Spinal cord (tissue), 10 donors: Measurements from ENCODE around the gene AGO1. TPM values are rescaled to one million over a fixed set of nuclear protein-coding genes. Genes with fewer than 3 reads are reported as not detected.

Experiments used
- DNase-seq, 6 donors: peaks; one replicate each; pipeline versions ENCODE4 v3.0.0 to v3.0.0-alpha.2; 2013 to 2015; ENCODE audit warnings: low spot score in 6 of 6, low read depth in 4 of 6
- H3K27ac ChIP-seq: one replicate; pipeline ENCODE4 v1.5.1; 2013; ENCODE audit warnings: low read depth, low read length, control low read depth
- H3K27me3 ChIP-seq: one replicate; pipeline ENCODE4 v1.6.1; 2013; ENCODE audit warnings: low read length; ENCODE audit not compliant: control insufficient read depth, insufficient read depth
- H3K36me3 ChIP-seq: one replicate; pipeline ENCODE4 v1.6.1; 2013; ENCODE audit warnings: low read length; ENCODE audit not compliant: control insufficient read depth, insufficient read depth
- H3K4me1 ChIP-seq: one replicate; pipeline ENCODE4 v1.6.1; 2013; ENCODE audit warnings: low read length; ENCODE audit not compliant: control insufficient read depth, insufficient read depth
- H3K4me3 ChIP-seq: one replicate; pipeline ENCODE4 v1.5.1; 2013; ENCODE audit warnings: low read depth, low read length, control low read depth
- H3K9me3 ChIP-seq: one replicate; pipeline ENCODE4 v1.6.1; 2013; ENCODE audit warnings: low read length; ENCODE audit not compliant: control insufficient read depth, insufficient read depth
- WGBS: methylation state at CpG from one replicate; pipeline ENCODE4 v1.1.5; 2013; ENCODE audit warnings: missing lambda C conversion rate; ENCODE audit not compliant: insufficient coverage; 5-methylcytosine and 5-hydroxymethylcytosine counted together
- polyA plus RNA-seq, 2 donors: library from polyadenylated mRNA; unstranded; fragments of 120-200 nt; gene quantifications; one replicate each; pipeline ENCODE4 v1.2.1, GENCODE V29; 2013; ENCODE audit not compliant: insufficient read length in 2 of 2
- total RNA-seq, 2 donors: library from RNA; depleted of rRNA in 1 of 2; stranded (reverse); fragments of 120-200 nt in 1 of 2; fragments of >200 nt in 1 of 2; gene quantifications; one replicate each; pipeline versions ENCODE4 v1.2.3 to v1.2.4, GENCODE V29; 2013 to 2014
- donor health status: healthy.

AGO1 gene
- total and polyA plus RNA-seq, 4 donors = 16.0 to 20.9 (median 17.3) TPM

DNA sequence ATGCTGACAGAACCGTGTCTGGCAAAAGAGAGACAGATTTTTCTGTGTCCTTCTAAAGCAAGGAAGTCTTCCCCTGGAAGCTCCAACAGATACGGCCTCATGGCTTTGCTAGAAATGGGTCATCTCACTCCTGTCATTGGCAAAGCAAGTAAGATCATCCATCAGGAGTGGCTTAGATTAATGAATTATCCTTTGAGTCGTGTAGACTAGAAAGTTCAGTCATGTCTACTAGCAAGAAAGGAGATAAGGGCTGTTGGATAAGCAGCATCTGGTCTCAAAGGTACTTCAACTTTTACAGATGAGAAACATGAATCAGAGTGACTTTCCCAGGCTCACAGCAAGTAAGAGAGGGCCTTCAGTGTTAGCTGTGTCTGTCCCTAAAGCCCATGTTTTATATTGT lies 44.5 kb downstream of the AGO1 start:
- Histone ChIP-seq H3K36me3 (peaks cover 5% of the 10 kb centered on the region), H3K27ac (no peak overlapping the region), H3K4me3 (no peak overlapping the region), H3K4me1 (peaks cover 4% of the 10 kb centered on the region), H3K9me3 (no peaks in the 10 kb centered on the region), H3K27me3 (no peaks in the 10 kb centered on the region)
- WGBS = 88% methylated on average over 3 of the region's 3 CpGs
- DNase-seq = no peak

DNA sequence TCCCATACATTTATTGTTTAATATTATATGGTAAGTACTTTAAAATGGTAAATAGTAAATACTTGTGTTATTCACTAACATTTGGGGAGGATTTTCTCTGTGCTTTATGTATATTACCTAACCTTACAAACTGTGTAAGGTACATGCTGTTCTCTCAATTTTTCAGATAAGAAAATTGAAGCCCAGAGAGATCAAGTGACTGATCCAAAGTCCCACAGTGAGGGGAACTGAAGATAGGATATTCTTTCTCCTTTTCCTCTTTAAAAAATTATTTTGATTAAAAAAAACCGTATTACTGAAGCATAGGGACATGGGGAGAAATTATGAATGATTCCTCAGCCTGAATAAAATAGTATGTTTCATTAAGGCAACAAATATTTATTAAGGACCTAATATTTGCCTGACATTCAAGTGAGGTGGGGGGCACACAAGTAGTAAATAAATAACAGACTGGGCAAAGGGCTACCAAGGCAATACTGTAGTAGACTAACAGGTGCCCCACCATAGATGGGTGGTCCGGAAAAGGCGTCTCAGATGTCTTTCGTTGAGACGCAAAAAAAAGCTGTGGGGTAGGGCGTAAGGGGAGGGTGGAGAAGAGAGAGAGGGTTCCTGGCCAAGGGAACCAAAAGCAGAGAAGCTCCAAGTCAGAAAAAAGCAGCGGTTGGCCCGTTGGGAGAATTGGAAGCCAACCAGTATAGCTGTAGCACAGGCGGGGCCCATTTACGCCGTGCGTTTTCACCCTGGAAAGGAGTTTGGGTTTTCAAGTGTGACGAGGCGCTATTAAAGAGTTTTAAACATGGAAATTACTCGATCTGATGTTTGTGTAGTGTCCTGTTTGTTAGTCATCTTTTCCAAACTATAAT lies 47.0 kb downstream of the AGO1 start:
- Histone ChIP-seq H3K27me3 (no peaks in the 10 kb centered on the region), H3K9me3 (no peaks in the 10 kb centered on the region), H3K4me3 (peak overlapping the region; percentile 70), H3K4me1 (peaks cover 4% of the 10 kb centered on the region), H3K36me3 (no peaks in the 10 kb centered on the region), H3K27ac (peak overlapping the region; percentile 90)
- WGBS = under 1% methylated on average over 11 of the region's 15 CpGs
- peak in 4 of 6 donors; percentile 26 to 76 (median 64) for DNase-seq

DNA sequence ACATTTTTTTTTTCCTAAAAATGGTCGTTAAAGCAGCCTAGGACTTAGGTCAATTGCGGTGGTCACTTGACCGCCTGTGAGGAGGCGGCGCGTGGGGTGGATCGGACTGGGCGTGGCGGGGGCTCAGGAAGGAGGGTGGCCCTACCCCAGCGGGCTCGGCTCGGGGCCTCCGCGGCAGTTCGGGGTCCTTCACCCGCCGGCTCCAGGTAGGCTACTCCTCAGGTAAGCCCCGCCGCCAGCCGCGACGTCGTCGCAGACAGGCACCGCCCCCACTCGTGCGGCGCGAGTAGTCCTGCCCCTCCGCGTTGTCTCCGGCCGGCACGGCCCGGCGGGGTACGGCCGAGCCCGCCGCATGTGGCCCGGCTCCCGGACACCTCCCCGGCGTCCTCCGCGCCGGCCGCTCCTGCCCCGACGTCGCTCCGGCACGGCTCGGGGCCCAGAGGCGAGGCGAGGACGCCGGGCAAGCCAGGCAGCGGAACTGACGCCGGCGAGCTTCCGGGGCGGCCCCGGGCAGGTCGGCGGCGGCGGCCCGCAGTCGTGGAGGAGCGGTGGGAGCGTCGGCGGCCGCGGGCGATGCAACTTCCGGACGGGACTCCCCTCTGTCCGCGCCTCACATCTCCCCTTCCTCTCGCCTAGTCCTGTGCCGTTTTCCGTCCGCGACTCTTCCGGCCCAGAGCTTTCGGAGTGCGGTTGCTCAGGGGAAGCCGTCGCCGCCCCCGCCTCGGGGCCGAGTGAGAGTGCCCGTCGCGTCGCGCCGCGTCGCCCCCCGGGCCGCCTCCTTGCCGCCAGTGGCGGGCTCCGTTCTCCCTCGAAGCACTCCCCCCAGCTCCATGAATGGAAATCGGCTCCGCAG lies 47.8 kb downstream of the AGO1 start, which contains the start of gene AGO3:
Gene AGO3 (plus strand): TSS at position 513 of the 853 bp plus-strand sequence. CDS start 322 bp downstream, at position 835.
- under 1% methylated on average over 111 of the region's 112 CpGs for whole genome bisulfite sequencing
- H3K4me1 ChIP-seq = peaks cover 4% of the 10 kb centered on the region
- peak within 1 kb of the TSS; percentile 90 for H3K27ac ChIP-seq
- no peaks in the 10 kb centered on the region for H3K9me3 ChIP-seq
- H3K27me3 ChIP-seq = no peaks in the 10 kb centered on the region
- no peaks in the 10 kb centered on the region for H3K36me3 ChIP-seq
- H3K4me3 ChIP-seq = peak within 1 kb of the TSS; percentile 70
- DNase-seq = peak; percentile 38 to 95 (median 70)

DNA sequence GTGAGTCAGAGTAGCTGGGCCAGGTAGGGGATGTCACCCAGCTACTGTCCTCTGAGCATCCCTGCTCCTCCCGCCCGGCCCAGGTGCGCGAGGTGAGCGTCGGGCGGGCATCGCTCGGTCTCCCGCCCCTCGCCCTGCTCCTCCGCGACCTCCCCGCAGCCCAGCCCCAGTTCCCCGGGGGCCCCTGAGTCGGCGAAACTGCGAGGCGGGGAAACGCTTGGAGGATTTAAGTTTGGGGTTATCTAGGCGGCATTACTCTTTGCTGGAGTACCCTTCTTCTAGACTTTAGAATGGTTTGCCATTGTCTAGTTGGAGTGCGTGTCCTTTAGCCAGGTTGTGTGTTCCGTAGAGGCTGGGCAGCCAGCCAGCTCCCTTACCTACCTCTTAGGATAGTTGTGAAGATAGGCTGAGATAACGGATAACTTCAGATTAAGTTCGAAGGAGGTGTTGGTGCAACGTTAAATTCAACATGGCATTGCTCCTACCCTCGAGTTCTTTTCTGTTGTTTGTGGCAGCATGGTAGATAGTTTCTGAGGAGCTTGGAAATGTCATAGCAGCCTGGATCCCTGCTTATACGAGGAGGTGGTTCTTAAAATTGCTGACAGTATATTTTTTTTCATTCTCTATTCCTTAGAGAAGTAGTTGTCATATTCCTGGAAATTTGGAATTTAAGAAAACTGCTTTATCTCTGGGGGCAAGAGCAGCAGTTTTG lies 48.6 kb downstream of the AGO1 start:
- no peaks in the 10 kb centered on the region for H3K36me3 ChIP-seq
- peak in 2 of 6 donors; percentile 4 to 15 for DNase-seq
- H3K4me1 ChIP-seq = peaks cover 8% of the 10 kb centered on the region
- WGBS = 0% methylated on average over 19 of the region's 28 CpGs
- H3K4me3 ChIP-seq = peak overlapping the region; percentile 66
- peak overlapping the region; percentile 82 for H3K27ac ChIP-seq
- no peaks in the 10 kb centered on the region for H3K9me3 ChIP-seq
- no peaks in the 10 kb centered on the region for H3K27me3 ChIP-seq

DNA sequence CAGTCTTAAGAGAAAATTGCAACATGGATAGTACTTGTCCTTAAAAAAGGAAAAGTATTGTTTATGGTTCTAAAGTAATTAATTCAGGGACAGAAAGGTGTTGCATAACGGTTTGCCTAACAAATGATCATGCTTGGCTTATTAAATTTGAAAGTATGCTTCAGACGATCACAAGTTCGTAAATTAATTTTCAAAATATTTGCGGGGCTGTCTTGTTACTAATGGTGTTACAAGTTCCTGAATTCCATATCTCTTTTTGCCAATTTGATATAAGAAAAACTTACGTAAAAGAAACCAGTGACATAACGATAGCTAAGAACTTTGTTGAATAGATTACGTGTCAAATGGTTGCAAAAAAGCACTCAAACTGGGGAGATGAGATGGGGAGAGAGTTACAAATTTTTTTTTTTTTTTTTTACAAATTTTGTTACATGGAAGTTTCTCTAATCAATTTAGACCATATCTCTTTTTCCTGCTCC lies 49.2 kb downstream of the AGO1 start:
- no peak for DNase-seq
- H3K9me3 ChIP-seq = no peaks in the 10 kb centered on the region
- 0% methylated on average over 1 of the region's 7 CpGs for WGBS
- peak overlapping the region; percentile 66 for H3K4me3 ChIP-seq
- H3K27me3 ChIP-seq = no peaks in the 10 kb centered on the region
- H3K36me3 ChIP-seq = no peaks in the 10 kb centered on the region
- H3K27ac ChIP-seq = no peak overlapping the region
- peaks cover 9% of the 10 kb centered on the region for H3K4me1 ChIP-seq

DNA sequence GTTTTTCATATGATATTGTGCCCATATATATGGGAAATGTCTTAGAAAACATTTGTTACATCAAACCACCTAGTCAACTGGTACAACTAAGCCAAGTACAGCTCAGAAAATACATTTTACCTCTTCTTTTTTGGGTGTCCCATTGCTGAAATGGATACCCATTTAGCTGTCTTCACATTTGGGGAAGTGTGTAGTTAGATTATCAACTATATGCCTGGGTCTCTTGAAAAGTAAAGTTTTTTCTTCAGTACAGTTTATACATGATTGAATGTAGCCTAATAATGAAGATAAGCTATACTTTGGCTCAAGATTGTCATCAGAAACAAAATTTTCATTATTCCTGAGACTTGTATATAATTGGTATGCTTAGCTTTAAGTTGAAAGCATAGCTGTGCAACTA lies 49.9 kb downstream of the AGO1 start:
- Histone ChIP-seq H3K4me1 (peaks cover 9% of the 10 kb centered on the region), H3K4me3 (no peak overlapping the region), H3K9me3 (no peaks in the 10 kb centered on the region), H3K27me3 (no peaks in the 10 kb centered on the region), H3K36me3 (no peaks in the 10 kb centered on the region), H3K27ac (no peak overlapping the region)
- DNase-seq = no peak

DNA sequence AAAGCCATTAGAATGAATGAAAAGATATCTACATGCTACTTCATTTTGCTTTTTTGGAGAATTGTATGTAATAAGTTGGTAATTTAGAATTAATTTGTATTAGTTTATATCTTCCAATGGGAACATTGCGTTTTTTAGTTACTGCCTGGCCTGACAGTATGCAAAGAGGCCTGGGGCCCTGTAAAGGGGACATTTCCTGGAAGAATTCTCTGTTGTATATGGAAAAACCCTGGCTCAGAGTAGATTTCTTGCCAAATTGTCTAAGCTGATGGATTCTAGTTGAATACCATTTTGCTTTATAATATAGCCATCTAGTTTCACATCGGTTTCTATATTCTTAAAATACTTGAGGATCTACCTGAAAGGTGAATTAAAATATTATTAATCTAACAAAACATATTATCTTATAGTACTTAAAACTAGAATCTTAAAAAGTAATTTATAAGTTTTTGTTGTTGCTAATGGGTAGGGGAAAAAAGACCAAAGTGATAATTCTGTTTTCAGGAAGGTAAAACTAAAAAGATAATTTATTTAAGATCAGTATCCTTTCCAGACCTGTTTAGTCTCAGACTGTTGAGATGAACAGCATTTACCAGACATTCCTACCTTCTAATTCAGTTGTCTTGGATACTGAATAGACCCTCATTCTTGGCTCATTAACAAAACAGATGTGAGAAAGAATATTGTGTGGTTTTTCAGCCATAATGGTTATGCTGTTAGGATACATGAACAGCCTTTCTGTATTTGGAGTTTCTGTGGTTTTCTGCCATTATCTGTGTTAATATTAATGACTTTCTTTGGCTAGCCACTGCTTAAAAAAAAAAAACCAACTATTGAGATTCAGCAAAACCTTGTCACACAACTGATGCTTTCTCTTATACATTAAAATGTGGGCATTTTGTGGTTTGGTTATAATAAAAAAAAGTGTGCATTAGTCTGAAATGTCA lies 52.7 kb downstream of the AGO1 start:
- Histone ChIP-seq H3K4me3 (no peak overlapping the region), H3K27me3 (no peaks in the 10 kb centered on the region), H3K9me3 (no peaks in the 10 kb centered on the region), H3K36me3 (no peaks in the 10 kb centered on the region), H3K4me1 (peaks cover 6% of the 10 kb centered on the region), H3K27ac (peak overlapping the region; percentile 57)
- WGBS = no CpG with 5 or more reads among the region's 2 CpGs
- peak in 5 of 6 donors; percentile 15 to 81 (median 40) for DNase-seq

DNA sequence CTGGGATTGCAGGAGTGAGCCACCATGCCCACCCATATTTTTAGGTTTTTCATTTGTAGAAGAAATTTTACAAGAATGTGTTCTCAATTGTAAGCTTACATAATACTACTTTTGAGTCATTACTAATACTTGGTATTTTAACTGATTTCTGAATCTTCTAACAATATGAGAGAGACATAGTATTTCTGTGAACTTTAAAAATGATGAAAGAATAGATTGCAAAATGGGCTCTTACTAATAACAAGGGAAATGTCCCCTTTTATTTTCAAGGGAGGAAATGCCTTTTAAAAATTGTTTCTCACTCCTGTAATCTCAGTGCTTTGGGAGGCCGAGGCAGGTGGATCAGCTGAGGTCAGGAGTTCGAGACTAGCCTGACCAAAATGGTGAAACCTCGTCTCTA lies 53.8 kb downstream of the AGO1 start:
- WGBS = no CpG with 5 or more reads among the region's 3 CpGs
- Histone ChIP-seq H3K4me1 (peaks cover 6% of the 10 kb centered on the region), H3K27me3 (no peaks in the 10 kb centered on the region)

More for the DNA sequence above, 53.8 kb downstream of the AGO1 start:
- H3K4me3 ChIP-seq = no peak overlapping the region
- DNase-seq = no peak
- H3K9me3 ChIP-seq = no peaks in the 10 kb centered on the region
- H3K27ac ChIP-seq = no peak overlapping the region
- H3K36me3 ChIP-seq = no peaks in the 10 kb centered on the region
